ENCODE data around the gene UBAC2. TPM values are rescaled to one million over a fixed set of nuclear protein-coding genes. Genes with fewer than 3 reads are reported as not detected.
"Not testable (repeated sequence)": the region's sequence is repeated elsewhere in the genome, so short reads cannot be mapped to it uniquely, and the experiment has no call there.

UBAC2 gene
- total RNA-seq, 1 donor from 2014 or later, result 32.7 TPM

- not testable (repeated sequence) for DNase-seq (ENCODE audit: low spot score)
These were observed 210.2 kb downstream of the UBAC2 start for GRCh38 chr13:99410646-99411475.

- no peak for DNase-seq (ENCODE audit: low spot score)
These were observed 212.2 kb downstream of the UBAC2 start for GRCh38 chr13:99412856-99413255.

- DNase-seq (ENCODE audit: low spot score), result no peak
These were observed 213.7 kb downstream of the UBAC2 start for GRCh38 chr13:99414048-99414995.

GRCh38 chr13:99415014-99415650 lies 214.5 kb downstream of the UBAC2 start:
- no peak for DNase-seq (ENCODE audit: low spot score)

- no peak for DNase-seq (ENCODE audit: low spot score)
These were observed 215.2 kb downstream of the UBAC2 start for GRCh38 chr13:99415851-99416331.

- DNase-seq (ENCODE audit: low spot score), result no peak
These were observed 215.9 kb downstream of the UBAC2 start for GRCh38 chr13:99416411-99417121.

GRCh38 chr13:99417201-99418102 lies 216.8 kb downstream of the UBAC2 start:
- DNase-seq (ENCODE audit: low spot score), result no peak

GRCh38 chr13:99418103-99418842 lies 217.6 kb downstream of the UBAC2 start:
- no peak for DNase-seq (ENCODE audit: low spot score)

- no peak for DNase-seq (ENCODE audit: low spot score)
These were observed 218.1 kb downstream of the UBAC2 start for GRCh38 chr13:99418843-99419140.

GRCh38 chr13:99419591-99420243 lies 219.1 kb downstream of the UBAC2 start:
- DNase-seq (ENCODE audit: low spot score), result no peak

GRCh38 chr13:99421271-99421670 lies 220.6 kb downstream of the UBAC2 start:
- DNase-seq (ENCODE audit: low spot score), result no peak

- no peak for DNase-seq (ENCODE audit: low spot score)
These were observed 221.3 kb downstream of the UBAC2 start for GRCh38 chr13:99421758-99422585.

- no peak for DNase-seq (ENCODE audit: low spot score)
These were observed 222.0 kb downstream of the UBAC2 start for GRCh38 chr13:99422586-99423220.

- no peak for DNase-seq (ENCODE audit: low spot score)
These were observed 225.1 kb downstream of the UBAC2 start for GRCh38 chr13:99425485-99426341.

GRCh38 chr13:99426426-99426825 lies 225.8 kb downstream of the UBAC2 start:
- DNase-seq (ENCODE audit: low spot score), result no peak

- DNase-seq (ENCODE audit: low spot score), result no peak
These were observed 229.0 kb downstream of the UBAC2 start for GRCh38 chr13:99429670-99430069.
